HCT116 (cell line): ENCODE measurements around the gene TMEM223. TPM values are rescaled to one million over a fixed set of nuclear protein-coding genes. Genes with fewer than 3 reads are reported as not detected.
"Not testable (repeated sequence)": the region's sequence is repeated elsewhere in the genome, so short reads cannot be mapped to it uniquely, and the experiment has no call there.

Experiments
- ATAC-seq: fragments of 200-7000 bp; cut with Tn5 transposase; 2 replicates; pipeline ENCODE4 v1.9.1; 2020; ENCODE audit warnings: mild to moderate bottlenecking, moderate library complexity
- BruUV-seq: library from RNA; stranded (reverse); fragments of 400-500 nt; replicated peaks from 2 replicates; lab custom pipeline; 2021; lab: Mats Ljungman, UMichigan
- CTCF ChIA-PET: fragments of 300-600 bp; sonication (Branson Sonifier 250); formaldehyde crosslinking; loops from one replicate; lab custom pipeline; 2021; ENCODE audit warnings: antibody characterized with exemption; lab: Charles Lee
- POLR2A ChIA-PET: fragments of 300-600, 350-600 bp; sonication (Branson Sonifier 250); formaldehyde crosslinking; loops from one replicate; lab custom pipeline; 2021; ENCODE audit warnings: antibody characterized with exemption; lab: Charles Lee
- RAD21 ChIA-PET, 2 experiments: fragments of 300-600 bp; sonication (Branson Sonifier 250); formaldehyde crosslinking; loops; one replicate each; lab custom pipeline; 2023; ENCODE audit warnings: low total read pairs in 2 of 2; ENCODE audit not compliant: uncharacterized antibody in 2 of 2, unreplicated experiment in 2 of 2, low non-redundant PET in 1 of 2; lab: Charles Lee
- DNase-seq: peaks from one replicate; pipeline ENCODE4 v3.0.0-alpha.2; 2010; ENCODE audit warnings: low read depth, low spot score
- H2AFZ ChIP-seq: fragments of 200-600 bp; shearing (Covaris generic), sonication (generic); 2 replicates; pipeline ENCODE4 v1.6.1; 2017; ENCODE audit warnings: low read depth, mixed run types, mixed read lengths, antibody characterized with exemption, low read length; ENCODE audit not compliant: poor library complexity, severe bottlenecking
- H3K27ac ChIP-seq: 2 replicates; pipeline ENCODE4 v1.5.1; 2012; ENCODE audit warnings: low read depth, low read length
- H3K27me3 ChIP-seq: fragments of 200-600 bp; sonication (generic); 2 replicates; pipeline ENCODE4 v1.6.1; 2016; ENCODE audit warnings: mixed run types, low read length, mixed read lengths; ENCODE audit not compliant: insufficient read depth
- H3K36me3 ChIP-seq, 2 experiments: fragments of 200-500 bp in 1 of 2; fragments of 200-600 bp in 1 of 2; sonication (Bioruptor generic) in 1 of 2; sonication (generic) in 1 of 2; 2 replicates each; pipeline versions ENCODE4 v1.5.1 to v1.6.1; 2014 to 2016; ENCODE audit warnings: low read length in 2 of 2, inconsistent platforms in 1 of 2, mixed read lengths in 1 of 2, mixed run types in 1 of 2; ENCODE audit not compliant: insufficient read depth in 2 of 2, control insufficient read depth in 1 of 2
- H3K4me1 ChIP-seq, 2 experiments: fragments of 200-600 bp in 1 of 2; sonication (generic) in 1 of 2; 2 replicates each; pipeline versions ENCODE4 v1.5.1 to v1.6.1; 2012 to 2017; ENCODE audit warnings: low read length in 2 of 2, inconsistent platforms in 1 of 2, mild to moderate bottlenecking in 1 of 2, mixed read lengths in 1 of 2, mixed run types in 1 of 2, moderate library complexity in 1 of 2; ENCODE audit not compliant: insufficient read depth in 2 of 2, control insufficient read depth in 1 of 2
- H3K4me2 ChIP-seq: fragments of 200-600 bp; sonication (generic); 2 replicates; pipeline ENCODE4 v1.6.1; 2017; ENCODE audit warnings: mixed run types, low read length, mixed read lengths
- H3K4me3 ChIP-seq, 2 experiments: fragments of 200-600 bp in 1 of 2; sonication (generic) in 1 of 2; replicated peaks in 1 of 2; 2 replicates each; pipeline ENCODE4 v1.5.1; 2011 to 2016; ENCODE audit warnings: low read length in 2 of 2, control low read depth in 1 of 2, low read depth in 1 of 2, mild to moderate bottlenecking in 1 of 2, mixed read lengths in 1 of 2, mixed run types in 1 of 2
- H3K79me2 ChIP-seq: fragments of 200-600 bp; sonication (generic); 2 replicates; pipeline ENCODE4 v1.6.1; 2017; ENCODE audit warnings: mild to moderate bottlenecking, mixed run types, low read length, moderate library complexity, mixed read lengths; ENCODE audit not compliant: insufficient read depth
- H3K9ac ChIP-seq: fragments of 200-600 bp; sonication (generic); 2 replicates; pipeline ENCODE4 v1.6.1; 2016; ENCODE audit warnings: low read length, mixed read lengths
- H3K9me2 ChIP-seq: fragments of 200-600 bp; sonication (generic), shearing (Covaris generic); 2 replicates; pipeline ENCODE4 v1.6.1; 2017; ENCODE audit warnings: mixed run types, mild to moderate bottlenecking, moderate library complexity; ENCODE audit not compliant: insufficient read depth
- H3K9me3 ChIP-seq, 2 experiments: fragments of 200-500 bp in 1 of 2; fragments of 200-600 bp in 1 of 2; sonication (Bioruptor generic) in 1 of 2; sonication (generic) in 1 of 2; 2 replicates each; pipeline ENCODE4 v1.6.1; 2014 to 2017; ENCODE audit warnings: low read length in 2 of 2, mixed read lengths in 2 of 2, inconsistent platforms in 1 of 2, low read depth in 1 of 2, mild to moderate bottlenecking in 1 of 2, mixed run types in 1 of 2, moderate library complexity in 1 of 2; ENCODE audit not compliant: control insufficient read depth in 1 of 2, insufficient read depth in 1 of 2
- H4K20me1 ChIP-seq: fragments of 200-600 bp; sonication (generic), shearing (Covaris generic); 2 replicates; pipeline ENCODE4 v1.6.1; 2017; ENCODE audit warnings: mixed run types, mild to moderate bottlenecking, moderate library complexity; ENCODE audit not compliant: insufficient read depth
- CEBPB ChIP-seq: IDR thresholded peaks from 2 replicates; pipeline ENCODE4 v1.6.1; 2012; ENCODE audit warnings: low read depth
- CTCF ChIP-seq, 3 experiments: fragments of 200-600 bp in 1 of 3; sonication (generic) in 1 of 3; IDR thresholded peaks in 2 of 3; conservative IDR thresholded peaks in 1 of 3; 2 replicates each; pipeline ENCODE4 v1.5.1; 2012 to 2017; ENCODE audit warnings: low read depth in 2 of 3, low read length in 2 of 3, antibody characterized with exemption in 1 of 3, borderline replicate concordance in 1 of 3, control low read depth in 1 of 3, mild to moderate bottlenecking in 1 of 3, mixed read lengths in 1 of 3, mixed run types in 1 of 3, moderate library complexity in 1 of 3; ENCODE audit not compliant: insufficient read depth in 1 of 3
- EGR1 ChIP-seq: IDR thresholded peaks from 2 replicates; pipeline ENCODE4 v1.6.1; 2012; ENCODE audit warnings: low read depth
- ELF1 ChIP-seq: IDR thresholded peaks from 2 replicates; pipeline ENCODE4 v1.6.1; 2012; ENCODE audit warnings: low read depth, borderline replicate concordance
- SIN3A ChIP-seq: IDR thresholded peaks from 2 replicates; pipeline ENCODE4 v1.6.1; 2012; ENCODE audit warnings: low read depth
- SP1 ChIP-seq: IDR thresholded peaks from 2 replicates; pipeline ENCODE4 v1.6.1; 2012; ENCODE audit warnings: low read depth
- YY1 ChIP-seq: IDR thresholded peaks from 2 replicates; pipeline ENCODE4 v1.6.1; 2011; ENCODE audit warnings: low read length, low read depth, moderate library complexity, mild to moderate bottlenecking; ENCODE audit not compliant: insufficient replicate concordance; ENCODE audit errors: extremely low read depth
- ZNF274 ChIP-seq: fragments of 200-500 bp; sonication (Bioruptor generic); IDR thresholded peaks from 2 replicates; pipeline ENCODE4 v1.6.1; 2014; ENCODE audit warnings: mild to moderate bottlenecking, low read depth, low read length, inconsistent platforms
- intact Hi-C: fragments of 100-400 bp; cut with micrococcal nuclease; formaldehyde crosslinking; loops from 2 replicates; pipeline ENCODE4 v1.10.0; 2022
- total RNA-seq: library from RNA; stranded (reverse); gene quantifications from one replicate; pipeline ENCODE4 v1.2.1, GENCODE V29; 2021; ENCODE audit not compliant: unreplicated experiment

Gene TMEM223
- total RNA-seq, 1 experiment from 2014 or later = 18.4 TPM

- no peaks in the 10 kb centered on the region for H3K9me3 ChIP-seq
- no peaks in the 10 kb centered on the region for H3K36me3 ChIP-seq
- no peaks in the 10 kb centered on the region for H4K20me1 ChIP-seq
- H3K4me3 ChIP-seq = no peak overlapping the region
- H2AFZ ChIP-seq = no peak overlapping the region
- CTCF ChIA-PET = no interaction called here
- ATAC-seq (no peak), DNase-seq (no peak)
- no peak overlapping the region for H3K4me2 ChIP-seq
- POLR2A ChIA-PET = no interaction called here
- no peaks in the 10 kb centered on the region for H3K27me3 ChIP-seq
- no peak overlapping the region for H3K27ac ChIP-seq
- no peaks in the 10 kb centered on the region; the same call in 1 of the 2 replicates for H3K79me2 ChIP-seq
- no peak overlapping the region for H3K9ac ChIP-seq
- TF ChIP-seq CTCF (IDR thresholded peaks at IDR 0.05 in 2 of 3, conservative IDR thresholded peaks at IDR 0.05 in 1 of 3; ENCODE audit: borderline replicate concordance in 1 of 3, insufficient read depth in 1 of 3, low read depth in 2 of 3, low read length in 2 of 3) (no peak), SP1 (no peak), ZNF274 (no peak), YY1 (no peak), ELF1 (no peak), EGR1 (no peak), SIN3A (no peak), CEBPB (no peak)
- RAD21 ChIA-PET = no interaction called here
- intact Hi-C loops = no loop called here
- BruUV-seq = no TSS peak
- H3K4me1 ChIP-seq = peaks cover 4 to 18% of the 10 kb centered on the region in 2 experiments; a peak in 3 of 4 replicates
- no peaks in the 10 kb centered on the region for H3K9me2 ChIP-seq
Measured at GRCh38 chr11:62752177-62752785, 39.5 kb downstream of the TMEM223 start.

- H3K27me3 ChIP-seq, H3K27ac ChIP-seq, DNase-seq, CTCF ChIA-PET, BruUV-seq, intact Hi-C loops, H3K9me2 ChIP-seq, H3K36me3 ChIP-seq, H3K9me3 ChIP-seq, H3K79me2 ChIP-seq, H3K4me2 ChIP-seq, RAD21 ChIA-PET, H3K9ac ChIP-seq, H3K4me3 ChIP-seq, H4K20me1 ChIP-seq, ATAC-seq, H2AFZ ChIP-seq: not testable (repeated sequence)
- POLR2A ChIA-PET = interaction anchor here (1.6 kb wide), 1 partner anchor 22 kb away, joined by 4 read pairs; the partner anchor contains the start of genes HNRNPUL2 and TTC9C
- peaks cover 4 to 15% of the 10 kb centered on the region in 2 experiments; a peak in 3 of 4 replicates for H3K4me1 ChIP-seq
Measured at GRCh38 chr11:62749931-62750330, 41.9 kb downstream of the TMEM223 start.
